Measurements from ENCODE around the gene SCARF1.

SCARF1 gene

GRCh38 chr17:1627982-1628855 lies 17.3 kb downstream of the SCARF1 start, which contains the start of gene SLC43A2:
Gene SLC43A2 (minus strand): TSS chr17:1628834. CDS start chr17:1627874, 960 bp downstream.
- DNase-seq, result peak; percentile 78

- no peak for DNase-seq
These were observed 18.1 kb downstream of the SCARF1 start for GRCh38 chr17:1627182-1627981.

GRCh38 chr17:1626333-1626732 lies 19.2 kb downstream of the SCARF1 start:
- DNase-seq, result no peak

GRCh38 chr17:1625581-1625980 lies 20.0 kb downstream of the SCARF1 start:
- no peak for DNase-seq

GRCh38 chr17:1625053-1625452 lies 20.5 kb downstream of the SCARF1 start:
- no peak for DNase-seq

GRCh38 chr17:1624650-1625049 lies 20.9 kb downstream of the SCARF1 start:
- no peak for DNase-seq

- no peak for DNase-seq
These were observed 22.4 kb downstream of the SCARF1 start for GRCh38 chr17:1623057-1623630.

GRCh38 chr17:1621273-1621954 lies 24.1 kb downstream of the SCARF1 start:
- DNase-seq, result no peak

GRCh38 chr17:1620486-1620885 lies 25.0 kb downstream of the SCARF1 start:
- no peak for DNase-seq

- DNase-seq, result no peak
These were observed 27.8 kb downstream of the SCARF1 start for GRCh38 chr17:1617620-1618174.

- DNase-seq, result no peak
These were observed 29.4 kb downstream of the SCARF1 start for GRCh38 chr17:1616101-1616500.

- DNase-seq, result no peak
These were observed 33.1 kb downstream of the SCARF1 start for GRCh38 chr17:1612400-1612799.

GRCh38 chr17:1611715-1612114 lies 33.8 kb downstream of the SCARF1 start:
- no peak for DNase-seq

GRCh38 chr17:1608676-1609075 lies 36.9 kb downstream of the SCARF1 start:
- DNase-seq, result no peak

- DNase-seq, result no peak
These were observed 37.6 kb downstream of the SCARF1 start for GRCh38 chr17:1607971-1608320.

- peak; percentile 60 for DNase-seq
These were observed 39.1 kb downstream of the SCARF1 start for GRCh38 chr17:1606352-1606985.

GRCh38 chr17:1605681-1606351 lies 39.7 kb downstream of the SCARF1 start:
- DNase-seq, result no peak

- DNase-seq, result no peak
These were observed 40.6 kb downstream of the SCARF1 start for GRCh38 chr17:1604831-1605528.

GRCh38 chr17:1601571-1601970 lies 44.0 kb downstream of the SCARF1 start:
- DNase-seq, result no peak

GRCh38 chr17:1598399-1599095 lies 47.0 kb downstream of the SCARF1 start:
- DNase-seq, result no peak

Measured in stimulated activated CD4-positive, alpha-beta T cell treated with anti-CD3 and anti-CD28 coated beads, Interleukin-4, amount 100 ng/mL, for 24 hours (primary cell).